ENCODE measurements around the gene APOBEC3H.
"Not testable (repeated sequence)": the region's sequence is repeated elsewhere in the genome, so short reads cannot be mapped to it uniquely, and the experiment has no call there.

The APOBEC3H gene

GRCh38 chr22:39063904-39064303 is 33.1 kb upstream of the APOBEC3H start:
- H4K20me1 ChIP-seq (ENCODE audit: insufficient read depth, low read length); H3K4me3 ChIP-seq (ENCODE audit: low read depth, low read length, poor library complexity, severe bottlenecking); H2AFZ ChIP-seq (ENCODE audit: low read length); H3F3A ChIP-seq (ENCODE audit: insufficient read depth, low read length); H3K79me2 ChIP-seq (ENCODE audit: insufficient read depth, low read length); H3K27ac ChIP-seq (ENCODE audit: low read depth, low read length, poor library complexity, severe bottlenecking); H3K4me2 ChIP-seq (ENCODE audit: low read length); H3K9me2 ChIP-seq (ENCODE audit: low read depth, low read length); H3K36me3 ChIP-seq (ENCODE audit: insufficient read depth, low read length); H3K4me1 ChIP-seq (ENCODE audit: insufficient read depth, low read length, severe bottlenecking); H3K9me3 ChIP-seq (ENCODE audit: low read length); H3K27me3 ChIP-seq (ENCODE audit: insufficient read depth, low read length); H3K9ac ChIP-seq (ENCODE audit: low read length): not testable (repeated sequence)

GRCh38 chr22:39066442-39067276 is 30.4 kb upstream of the APOBEC3H start:
- H4K20me1 ChIP-seq (ENCODE audit: insufficient read depth, low read length); H3K9ac ChIP-seq (ENCODE audit: low read length); H3K36me3 ChIP-seq (ENCODE audit: insufficient read depth, low read length); H3K4me3 ChIP-seq (ENCODE audit: low read depth, low read length, poor library complexity, severe bottlenecking); H3K9me3 ChIP-seq (ENCODE audit: low read length); H3K9me2 ChIP-seq (ENCODE audit: low read depth, low read length); H3K79me2 ChIP-seq (ENCODE audit: insufficient read depth, low read length); H3K27ac ChIP-seq (ENCODE audit: low read depth, low read length, poor library complexity, severe bottlenecking); H2AFZ ChIP-seq (ENCODE audit: low read length); H3K4me2 ChIP-seq (ENCODE audit: low read length); H3F3A ChIP-seq (ENCODE audit: insufficient read depth, low read length); H3K4me1 ChIP-seq (ENCODE audit: insufficient read depth, low read length, severe bottlenecking); H3K27me3 ChIP-seq (ENCODE audit: insufficient read depth, low read length): not testable (repeated sequence)

GRCh38 chr22:39068033-39068785 is 28.8 kb upstream of the APOBEC3H start:
- no peaks in the 10 kb centered on the region for H3K79me2 ChIP-seq (ENCODE audit: insufficient read depth, low read length)
- no peak overlapping the region for H3K27ac ChIP-seq (ENCODE audit: low read depth, low read length, poor library complexity, severe bottlenecking)
- H3K27me3 ChIP-seq (ENCODE audit: insufficient read depth, low read length): peaks cover 4% of the 10 kb centered on the region; the same call in 1 of the 2 replicates
- H3K9me3 ChIP-seq (ENCODE audit: low read length): no peaks in the 10 kb centered on the region
- H3F3A ChIP-seq (ENCODE audit: insufficient read depth, low read length): no peaks in the 10 kb centered on the region
- H3K9ac ChIP-seq (ENCODE audit: low read length): no peak overlapping the region
- H3K36me3 ChIP-seq (ENCODE audit: insufficient read depth, low read length): no peaks in the 10 kb centered on the region
- H3K4me2 ChIP-seq (ENCODE audit: low read length): no peak overlapping the region
- H4K20me1 ChIP-seq (ENCODE audit: insufficient read depth, low read length): no peaks in the 10 kb centered on the region
- H3K4me3 ChIP-seq (ENCODE audit: low read depth, low read length, poor library complexity, severe bottlenecking): no peak overlapping the region
- no peak overlapping the region for H2AFZ ChIP-seq (ENCODE audit: low read length)
- TF ChIP-seq CTCF (IDR thresholded peaks at IDR 0.05; ENCODE audit: low read length) (no peak), EZH2 (IDR thresholded peaks at IDR 0.05; ENCODE audit: borderline replicate concordance, low read length) (no peak)
- no peaks in the 10 kb centered on the region for H3K9me2 ChIP-seq (ENCODE audit: low read depth, low read length)
- peaks cover 6% of the 10 kb centered on the region for H3K4me1 ChIP-seq (ENCODE audit: insufficient read depth, low read length, severe bottlenecking)

GRCh38 chr22:39070186-39070585 is 26.9 kb upstream of the APOBEC3H start:
- H3K9ac ChIP-seq (ENCODE audit: low read length): no peak overlapping the region
- no peak overlapping the region for H3K27ac ChIP-seq (ENCODE audit: low read depth, low read length, poor library complexity, severe bottlenecking)
- H3K4me1 ChIP-seq (ENCODE audit: insufficient read depth, low read length, severe bottlenecking): no peaks in the 10 kb centered on the region
- H2AFZ ChIP-seq (ENCODE audit: low read length): no peak overlapping the region
- H3K9me3 ChIP-seq (ENCODE audit: low read length): no peaks in the 10 kb centered on the region
- H3F3A ChIP-seq (ENCODE audit: insufficient read depth, low read length): no peaks in the 10 kb centered on the region
- no peak overlapping the region for H3K4me2 ChIP-seq (ENCODE audit: low read length)
- H3K9me2 ChIP-seq (ENCODE audit: low read depth, low read length): no peaks in the 10 kb centered on the region
- no peaks in the 10 kb centered on the region for H3K79me2 ChIP-seq (ENCODE audit: insufficient read depth, low read length)
- H4K20me1 ChIP-seq (ENCODE audit: insufficient read depth, low read length): no peaks in the 10 kb centered on the region
- TF ChIP-seq CTCF (IDR thresholded peaks at IDR 0.05; ENCODE audit: low read length) (no peak), EZH2 (IDR thresholded peaks at IDR 0.05; ENCODE audit: borderline replicate concordance, low read length) (no peak)
- H3K4me3 ChIP-seq (ENCODE audit: low read depth, low read length, poor library complexity, severe bottlenecking): no peak overlapping the region
- H3K27me3 ChIP-seq (ENCODE audit: insufficient read depth, low read length): peaks cover 4% of the 10 kb centered on the region; the same call in 1 of the 2 replicates
- H3K36me3 ChIP-seq (ENCODE audit: insufficient read depth, low read length): no peaks in the 10 kb centered on the region

- H3K9ac ChIP-seq (ENCODE audit: low read length); H3F3A ChIP-seq (ENCODE audit: insufficient read depth, low read length): not testable (repeated sequence)
Observed at GRCh38 chr22:39072581-39072981, 24.5 kb upstream of the APOBEC3H start.

More at GRCh38 chr22:39072581-39072981, 24.5 kb upstream of the APOBEC3H start:
- H3K9me3 ChIP-seq (ENCODE audit: low read length); H3K9me2 ChIP-seq (ENCODE audit: low read depth, low read length); H3K27ac ChIP-seq (ENCODE audit: low read depth, low read length, poor library complexity, severe bottlenecking); H3K36me3 ChIP-seq (ENCODE audit: insufficient read depth, low read length); H2AFZ ChIP-seq (ENCODE audit: low read length); H4K20me1 ChIP-seq (ENCODE audit: insufficient read depth, low read length); H3K4me2 ChIP-seq (ENCODE audit: low read length); H3K4me3 ChIP-seq (ENCODE audit: low read depth, low read length, poor library complexity, severe bottlenecking); H3K79me2 ChIP-seq (ENCODE audit: insufficient read depth, low read length); H3K4me1 ChIP-seq (ENCODE audit: insufficient read depth, low read length, severe bottlenecking); H3K27me3 ChIP-seq (ENCODE audit: insufficient read depth, low read length): not testable (repeated sequence)
